Fibroblast of skin of right quadriceps (primary cell): ENCODE data around the gene NUDT4B.
"Not testable (repeated sequence)": the region's sequence is repeated elsewhere in the genome, so short reads cannot be mapped to it uniquely, and the experiment has no call there.

ENCODE experiments used
- DNase-seq: peaks from one replicate; pipeline ENCODE4 v3.0.0-alpha.2; 2013

The NUDT4B gene

DNA sequence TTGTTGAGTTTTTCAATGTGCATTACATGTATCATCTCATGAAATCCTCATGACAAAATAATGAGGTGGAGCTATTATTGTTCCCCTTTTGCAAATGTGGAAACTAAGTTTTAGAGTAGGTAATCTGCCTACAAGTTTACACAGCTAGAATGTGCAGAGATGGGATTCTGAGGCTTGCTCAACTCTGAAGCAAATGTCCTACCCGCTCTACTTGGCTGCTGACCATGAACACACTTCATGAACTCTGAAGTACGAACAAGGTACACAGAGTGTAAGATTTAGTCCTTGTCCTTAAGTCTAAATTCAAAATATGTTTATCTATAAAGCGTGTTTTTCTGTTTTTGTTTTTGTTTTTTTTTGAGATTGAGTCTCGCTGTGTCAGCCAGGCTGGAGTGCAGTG, 5.4 kb upstream of the NUDT4B start:
- DNase-seq, result not testable (repeated sequence)

DNA sequence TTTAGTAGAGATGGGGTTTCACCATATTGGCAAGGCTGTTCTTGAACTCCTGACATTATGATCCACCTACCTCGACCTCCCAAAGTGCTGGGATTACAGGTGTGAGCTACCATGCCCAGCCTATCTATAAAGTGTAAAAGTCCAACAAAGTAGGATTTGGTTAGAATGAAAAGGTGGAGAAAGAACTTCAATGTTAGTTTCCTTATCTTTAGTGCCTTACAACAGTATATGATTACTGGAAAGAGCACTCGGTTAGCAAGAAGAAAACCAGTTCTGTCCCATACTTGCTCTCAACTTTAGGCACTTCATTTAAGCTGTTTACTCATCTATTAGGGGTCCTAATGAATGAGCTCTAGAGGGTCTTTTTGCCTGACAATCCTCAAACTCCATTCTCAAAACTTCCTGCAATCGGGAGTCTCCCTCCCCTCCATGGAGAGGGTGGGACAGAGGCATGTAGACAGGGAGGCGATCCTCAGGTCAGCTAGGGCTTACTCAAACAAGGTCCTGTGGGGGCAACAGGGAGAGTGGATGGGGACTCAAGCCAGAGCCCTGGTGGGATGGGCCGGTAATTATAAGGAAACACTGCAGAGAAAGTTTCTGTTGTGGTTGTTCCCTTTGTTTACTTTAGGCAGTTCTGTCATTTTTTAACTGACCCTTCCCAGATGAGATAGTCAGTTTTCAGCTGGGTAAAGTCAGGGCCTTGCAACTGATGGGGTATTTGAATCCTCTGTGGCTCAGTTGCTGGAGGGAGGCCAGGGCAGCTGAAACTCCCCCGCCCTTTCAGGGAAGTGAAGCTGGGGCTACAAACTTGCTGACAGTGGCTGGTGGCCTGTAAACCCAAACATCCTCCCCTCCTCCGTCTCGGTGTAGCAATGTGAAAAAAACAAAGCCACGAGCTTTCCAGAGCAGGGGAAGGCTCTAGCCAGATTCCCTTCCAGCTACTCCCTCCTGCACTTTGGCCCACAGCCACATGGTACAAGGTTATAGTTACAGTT, 4.6 kb upstream of the NUDT4B start:
- DNase-seq, result not testable (repeated sequence)

DNA sequence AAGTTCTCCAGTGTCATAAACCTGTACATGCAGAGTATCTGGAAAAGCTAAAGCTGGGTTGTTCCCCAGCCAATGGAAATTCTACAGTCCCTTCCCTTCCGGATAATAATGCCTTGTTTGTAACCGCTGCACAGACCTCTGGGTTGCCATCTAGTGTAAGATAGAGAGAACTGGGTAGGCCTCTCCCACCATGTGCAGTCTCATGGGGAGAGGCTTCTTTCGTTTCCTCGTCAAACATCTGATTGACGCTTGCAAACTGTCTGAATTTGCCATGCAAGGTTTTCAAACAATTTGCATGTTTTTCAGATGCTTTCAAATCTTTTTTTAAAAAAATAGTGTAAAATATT, 734 bp downstream of the NUDT4B start:
- not testable (repeated sequence) for DNase-seq

DNA sequence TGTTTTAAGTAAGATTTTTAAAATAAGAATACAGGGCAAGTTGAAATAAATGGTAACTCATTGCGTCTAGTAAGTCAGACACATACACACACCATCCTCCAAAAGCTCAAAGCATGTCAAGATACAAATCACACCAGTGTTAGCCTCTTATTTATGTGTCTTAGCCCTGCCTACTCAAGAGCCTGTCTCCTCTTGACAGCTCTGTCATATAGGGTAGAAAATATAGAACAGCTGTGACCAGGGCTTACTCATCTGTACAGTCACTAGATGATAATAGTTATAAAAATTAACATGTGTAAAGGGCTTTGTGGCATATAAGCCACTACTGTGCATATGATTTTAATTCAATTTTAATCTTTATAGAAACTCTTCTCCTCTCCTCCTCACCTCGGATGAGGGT, 7.7 kb downstream of the NUDT4B start:
- not testable (repeated sequence) for DNase-seq

DNA sequence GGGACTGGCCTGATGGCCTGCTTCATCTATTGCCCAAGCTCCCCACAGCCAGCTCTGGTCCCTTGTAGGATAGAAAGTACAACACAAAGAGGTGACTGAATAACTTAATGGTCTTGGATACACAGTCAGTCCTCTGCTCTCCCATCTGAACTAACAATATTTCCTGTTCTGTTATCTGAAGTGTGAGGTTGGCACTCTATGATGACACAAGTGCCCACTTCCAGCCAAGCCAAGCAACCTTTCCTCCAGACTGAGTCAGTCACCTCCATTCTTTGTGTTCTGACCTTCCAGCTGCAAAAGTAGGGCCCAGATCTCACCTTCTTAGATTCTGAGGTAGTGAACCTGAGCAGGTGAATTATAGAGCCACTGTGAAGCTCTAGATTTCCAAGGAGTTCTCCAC, 8.9 kb downstream of the NUDT4B start:
- not testable (repeated sequence) for DNase-seq

DNA sequence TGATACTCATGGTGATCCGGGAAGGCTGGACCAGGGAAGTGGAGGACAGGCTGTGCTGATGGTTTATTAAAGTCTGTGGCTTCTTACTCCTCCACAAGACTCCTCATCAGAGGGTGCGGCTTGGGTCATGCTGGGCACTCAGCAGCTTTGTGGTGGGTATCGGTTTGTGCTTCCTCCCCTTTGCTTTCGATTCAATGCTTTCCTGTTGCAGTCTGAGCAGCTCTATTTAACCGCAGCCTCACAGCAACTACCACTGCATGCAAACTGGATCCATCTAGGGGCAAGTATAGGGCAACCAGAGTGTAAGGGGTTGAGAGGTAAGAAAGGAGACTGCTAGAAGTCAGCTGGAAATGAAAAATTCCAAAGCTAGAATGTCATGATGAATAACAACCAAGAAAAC, 9.8 kb downstream of the NUDT4B start:
- DNase-seq, result not testable (repeated sequence)

DNA sequence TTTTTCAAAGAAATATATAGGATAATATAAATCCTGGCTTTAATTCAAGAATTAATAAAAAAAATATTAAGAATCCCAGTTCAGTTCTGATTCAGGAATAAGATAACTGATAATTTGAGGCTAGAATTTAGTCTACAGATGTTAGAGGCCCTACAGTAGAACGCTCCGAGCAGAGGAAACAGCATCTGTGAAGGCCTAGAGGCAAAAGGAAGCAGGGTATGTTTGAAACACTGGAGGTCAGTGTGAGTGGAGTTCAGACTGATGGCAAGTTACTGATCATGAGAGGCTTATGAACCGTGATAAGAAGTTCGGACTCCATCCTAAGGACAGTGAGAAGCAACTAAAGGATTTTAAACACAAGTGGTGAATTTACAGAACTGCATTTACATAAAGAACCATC, 10.4 kb downstream of the NUDT4B start:
- not testable (repeated sequence) for DNase-seq

DNA sequence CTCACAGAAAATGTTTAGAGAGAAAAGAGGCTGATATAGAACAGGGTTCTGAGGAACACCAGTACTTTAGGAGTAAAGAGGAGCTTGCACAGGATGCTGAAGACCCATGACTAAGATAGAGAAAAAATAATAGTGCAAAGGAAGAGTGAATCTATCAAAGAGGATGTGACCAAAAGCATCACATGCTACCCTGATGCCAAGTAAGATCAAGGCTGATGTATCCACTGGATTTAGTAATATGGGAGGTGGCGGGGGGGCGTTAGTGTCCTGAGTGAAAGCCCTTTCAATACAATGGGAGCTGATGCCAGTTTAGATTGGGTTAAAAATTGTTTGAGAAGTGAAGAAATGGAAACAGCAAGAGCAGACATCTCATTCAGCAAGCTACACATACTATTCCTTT, 11.2 kb downstream of the NUDT4B start:
- not testable (repeated sequence) for DNase-seq

DNA sequence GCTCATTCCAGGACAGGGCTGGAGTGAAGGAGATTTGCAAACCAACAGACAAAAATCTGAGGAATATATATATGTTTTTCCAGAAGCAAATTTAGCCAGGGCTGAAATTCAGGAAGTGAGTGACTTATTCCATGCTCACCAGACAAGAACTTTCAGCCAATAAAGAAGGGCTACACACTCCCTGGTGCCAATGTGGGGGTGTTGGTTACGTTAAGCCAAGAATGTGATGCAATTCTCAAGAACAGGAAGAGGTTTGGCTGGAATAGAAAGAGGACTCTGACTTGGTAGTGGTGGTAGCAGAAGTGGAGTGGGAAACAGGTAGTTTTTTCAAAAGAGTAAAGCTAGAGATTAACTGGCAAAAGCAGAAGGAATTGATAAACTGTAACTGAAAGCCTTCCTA, 11.6 kb downstream of the NUDT4B start:
- not testable (repeated sequence) for DNase-seq

DNA sequence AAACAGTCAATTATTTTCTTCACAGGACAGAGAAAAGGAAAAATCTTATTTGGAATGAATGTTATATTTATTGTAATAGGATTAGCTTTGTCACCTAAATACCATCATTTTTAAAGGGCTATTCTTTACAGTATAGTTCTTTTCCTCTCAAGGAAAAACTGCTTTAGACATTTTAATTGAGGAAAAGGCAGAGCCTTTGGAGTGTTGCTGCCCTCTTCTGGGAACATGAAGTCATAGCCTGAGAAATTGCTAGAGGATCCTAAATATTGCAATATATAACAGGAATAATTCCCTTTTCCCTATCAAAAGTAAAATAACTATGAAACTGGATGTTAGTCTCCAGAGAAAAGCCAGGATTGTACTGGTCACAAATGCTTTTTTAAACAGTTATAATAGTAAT, 12.8 kb downstream of the NUDT4B start:
- not testable (repeated sequence) for DNase-seq

DNA sequence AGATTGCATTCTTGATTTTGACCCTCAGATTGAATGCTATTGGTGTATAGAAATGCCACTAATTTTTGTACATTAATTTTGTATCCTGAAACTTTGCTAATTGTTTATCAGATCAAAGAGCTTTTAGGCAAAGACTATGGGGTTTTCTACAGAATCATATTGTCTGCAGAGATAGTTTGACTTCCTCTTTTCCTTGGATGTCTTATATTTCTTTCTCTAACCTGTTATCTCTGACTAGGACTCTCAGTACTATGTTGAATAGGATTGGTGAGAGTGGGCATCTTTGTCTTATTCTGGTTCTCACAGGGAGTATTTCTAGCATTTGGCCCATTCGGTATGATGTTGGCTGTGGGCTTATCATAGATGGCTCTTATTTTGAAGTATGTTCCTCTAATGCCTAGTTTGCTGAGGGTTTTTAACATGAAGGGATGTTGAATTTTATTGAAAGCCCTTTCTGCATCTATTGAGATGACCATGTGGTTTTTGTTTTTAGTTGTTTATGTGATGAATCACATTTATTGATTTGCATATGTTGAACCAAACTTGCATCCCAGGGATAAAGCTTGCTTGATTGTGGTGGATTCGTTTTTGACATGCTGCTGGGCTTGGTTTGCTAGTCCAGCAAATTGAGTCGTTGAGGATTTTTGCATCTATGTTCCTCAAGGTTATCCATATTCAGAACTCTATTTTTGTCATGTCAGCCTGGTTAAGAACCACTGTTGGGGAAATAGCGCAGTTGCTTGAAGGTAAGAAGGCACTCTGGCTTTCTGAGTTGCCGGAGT, 16.9 kb downstream of the NUDT4B start:
- DNase-seq, result not testable (repeated sequence)

DNA sequence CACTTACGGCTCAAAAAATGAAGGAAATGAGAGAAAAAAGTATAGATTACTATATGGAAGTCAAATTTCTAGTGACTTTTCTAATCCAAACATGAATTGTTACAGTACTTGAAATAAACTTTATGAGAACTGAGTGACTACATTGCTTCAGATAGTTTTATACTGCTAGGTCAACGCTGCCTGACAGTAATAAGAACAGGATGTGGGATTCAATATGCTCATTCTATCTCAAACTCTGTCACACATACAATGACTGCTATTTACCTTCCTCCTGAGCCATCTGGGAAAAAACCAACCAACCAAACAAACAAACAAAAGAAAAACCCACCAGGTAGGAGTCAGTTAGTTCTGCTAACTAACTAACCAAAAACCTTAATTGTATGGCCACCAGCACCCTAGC, 20.0 kb downstream of the NUDT4B start:
- DNase-seq, result not testable (repeated sequence)

DNA sequence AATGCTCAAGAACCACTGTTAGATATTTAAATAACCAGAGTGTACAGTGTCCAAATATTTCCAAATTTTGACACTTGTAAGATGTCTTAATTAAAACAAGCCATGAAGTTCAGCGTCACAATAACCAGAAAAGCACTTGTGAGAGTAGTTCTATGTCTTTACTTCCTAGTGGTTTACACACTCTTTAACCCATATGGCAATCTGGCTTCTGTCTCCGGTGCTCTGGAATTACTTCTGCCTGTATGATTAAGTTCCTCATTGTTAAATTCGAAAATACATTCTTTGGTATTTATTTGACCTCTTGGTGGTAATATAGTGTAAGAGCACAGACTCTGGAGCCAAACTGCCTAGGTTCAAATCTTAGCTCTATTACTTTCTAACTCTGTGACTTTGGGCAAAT, 20.9 kb downstream of the NUDT4B start:
- not testable (repeated sequence) for DNase-seq

DNA sequence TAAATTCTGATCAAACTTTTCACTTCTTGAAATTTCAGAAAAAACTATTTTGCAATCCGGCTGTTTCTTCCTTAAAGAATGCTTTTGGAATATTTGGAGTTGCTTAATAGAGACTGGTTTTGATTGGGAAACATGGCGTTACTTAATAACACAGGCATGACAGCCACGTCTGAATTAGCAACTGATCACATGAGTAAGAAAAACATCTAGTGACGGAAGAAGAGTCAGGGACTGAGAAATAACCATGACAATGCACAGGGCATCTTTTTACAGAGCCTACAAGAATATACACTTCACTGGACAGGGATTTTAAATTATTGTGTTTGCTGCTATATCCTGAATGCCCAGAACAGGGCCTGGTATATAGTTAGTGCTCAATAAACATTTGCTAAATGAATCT, 25.1 kb downstream of the NUDT4B start:
- not testable (repeated sequence) for DNase-seq

DNA sequence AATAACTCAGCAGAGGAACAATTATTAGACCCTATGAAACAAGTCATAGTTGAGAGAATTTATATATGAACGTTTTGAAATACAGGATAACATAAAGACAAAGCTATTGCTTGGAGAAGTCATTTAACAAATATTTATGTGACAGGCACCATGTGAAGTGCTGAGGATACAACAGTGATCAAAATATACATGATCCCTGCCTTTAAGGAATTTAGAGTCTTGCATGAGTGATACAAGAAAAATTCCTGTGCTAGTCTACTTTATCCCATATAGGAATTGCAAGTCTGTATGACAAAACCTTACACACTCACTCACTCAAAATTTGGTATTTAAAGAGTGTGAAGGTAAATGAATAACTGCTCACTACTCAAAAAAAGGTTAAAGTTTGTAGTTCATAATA, 25.5 kb downstream of the NUDT4B start:
- not testable (repeated sequence) for DNase-seq

DNA sequence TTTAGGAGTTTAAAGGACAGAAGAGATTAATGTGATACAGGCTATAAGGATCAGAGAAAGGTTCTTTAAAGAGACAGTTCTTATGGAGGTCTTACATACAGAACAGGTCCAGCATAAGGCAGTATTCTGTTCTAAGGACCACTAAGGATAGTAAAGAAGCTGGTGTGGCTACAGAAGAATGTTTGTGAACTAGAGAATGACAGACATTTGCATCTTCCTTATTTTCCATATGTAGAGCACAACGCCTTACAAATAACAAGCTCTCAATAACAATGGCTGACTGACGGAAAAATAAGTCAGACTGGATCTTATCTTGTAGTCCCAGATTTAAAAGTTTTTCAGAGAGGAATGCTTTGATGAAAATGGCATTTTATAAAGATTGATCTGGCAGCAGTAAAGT, 26.7 kb downstream of the NUDT4B start:
- not testable (repeated sequence) for DNase-seq

DNA sequence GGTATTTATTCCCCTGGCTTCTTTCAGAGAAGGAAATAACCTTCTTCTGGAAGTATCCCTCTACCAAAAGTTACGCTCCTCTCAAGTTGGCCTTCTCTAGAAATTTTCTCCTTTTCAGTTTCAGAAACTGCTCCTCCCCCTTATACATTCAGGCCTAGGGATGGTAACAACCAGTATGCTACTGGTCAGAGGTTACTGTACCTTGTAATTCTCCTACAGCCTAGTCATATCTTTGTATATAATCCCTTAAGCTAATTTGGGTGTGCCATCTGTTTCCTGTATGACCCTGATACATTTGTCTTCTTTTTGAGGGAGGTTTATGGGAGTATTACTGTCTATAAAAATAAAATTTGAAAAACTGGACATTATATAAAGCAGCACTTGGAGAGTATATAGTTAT, 29.1 kb downstream of the NUDT4B start:
- DNase-seq, result not testable (repeated sequence)

DNA sequence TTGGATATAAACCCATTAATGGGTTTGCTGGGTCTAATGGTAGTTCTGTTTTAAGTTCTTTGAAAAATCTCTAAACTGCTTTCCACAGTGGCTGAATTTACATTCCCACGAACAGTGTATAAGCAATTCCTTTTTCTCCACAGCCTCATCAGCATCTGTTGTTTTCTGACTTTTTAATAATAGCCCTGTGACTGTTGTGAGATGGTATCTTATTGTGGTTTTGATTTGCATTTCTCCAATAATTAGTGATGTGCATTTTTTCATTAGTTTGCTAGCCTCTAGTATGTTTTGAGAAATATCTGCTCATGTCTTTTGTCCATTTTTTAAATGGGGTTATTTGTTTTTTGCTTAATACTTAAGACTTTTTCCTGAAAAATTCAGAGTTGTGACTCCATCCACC, 31.8 kb downstream of the NUDT4B start:
- not testable (repeated sequence) for DNase-seq

DNA sequence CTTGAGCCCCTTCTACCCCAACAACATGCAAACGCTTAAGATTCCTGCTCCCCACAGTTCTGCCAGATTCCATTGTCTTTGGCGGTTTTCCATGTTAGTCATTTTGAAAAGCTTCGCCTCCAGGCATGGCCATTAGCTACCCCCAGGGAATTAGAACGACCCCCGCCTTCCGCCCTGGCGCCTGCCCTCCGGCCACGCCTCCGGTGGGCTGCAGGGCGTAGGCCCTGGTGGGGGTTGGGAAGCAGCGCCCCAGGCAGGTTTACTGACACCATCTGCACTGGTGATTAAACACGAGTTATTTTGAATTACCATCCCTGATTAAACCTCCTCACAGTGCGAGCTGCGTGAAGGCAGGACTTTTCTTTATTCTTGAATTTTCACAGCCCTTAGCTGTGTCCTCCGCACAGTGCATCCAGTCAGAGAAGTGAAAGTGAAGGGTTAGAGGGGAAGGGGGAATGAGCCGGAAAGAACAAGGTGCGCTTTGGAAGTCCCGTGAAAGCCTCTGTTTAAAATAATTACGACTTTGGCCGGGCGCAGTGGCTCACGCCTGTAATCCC, 43.0 kb downstream of the NUDT4B start:
- not testable (repeated sequence) for DNase-seq

DNA sequence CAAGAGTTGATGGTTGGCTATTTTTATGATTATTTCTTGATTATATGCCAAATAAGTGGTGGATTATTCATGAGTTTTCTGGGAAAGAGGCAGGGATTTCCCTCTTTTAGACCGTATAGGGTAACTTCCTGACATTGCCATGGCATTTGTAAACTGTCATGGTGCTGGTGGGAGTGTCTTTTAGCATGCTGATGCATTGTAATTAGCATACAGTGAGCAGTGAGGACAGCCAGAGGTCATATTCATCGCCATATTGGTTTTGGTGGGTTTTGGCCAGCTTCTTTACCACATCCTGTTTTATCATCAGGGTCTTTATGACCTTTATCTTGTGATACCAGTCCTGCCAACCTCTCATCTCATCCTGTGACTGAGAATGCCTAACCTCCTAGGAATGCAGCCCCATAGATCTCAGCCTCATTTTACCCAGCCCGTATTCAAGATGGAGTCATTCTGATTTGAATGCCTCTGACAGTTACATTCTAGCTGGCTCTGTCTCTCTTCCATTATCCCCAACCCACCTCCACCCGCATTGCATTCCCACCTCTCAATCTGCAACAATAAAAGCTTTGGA, 45.3 kb downstream of the NUDT4B start:
- not testable (repeated sequence) for DNase-seq
